NCI-H187 treated with DMSO at 0.1 percent for 48 hours (cell line): ENCODE results near the gene KIAA1191.
"Not testable (repeated sequence)": the region's sequence is repeated elsewhere in the genome, so short reads cannot be mapped to it uniquely, and the experiment has no call there.

Experiments used
- DNase-seq: peaks from one replicate; lab custom pipeline; 2025; lab: John Stamatoyannopoulos, UW

KIAA1191 gene, protein sequence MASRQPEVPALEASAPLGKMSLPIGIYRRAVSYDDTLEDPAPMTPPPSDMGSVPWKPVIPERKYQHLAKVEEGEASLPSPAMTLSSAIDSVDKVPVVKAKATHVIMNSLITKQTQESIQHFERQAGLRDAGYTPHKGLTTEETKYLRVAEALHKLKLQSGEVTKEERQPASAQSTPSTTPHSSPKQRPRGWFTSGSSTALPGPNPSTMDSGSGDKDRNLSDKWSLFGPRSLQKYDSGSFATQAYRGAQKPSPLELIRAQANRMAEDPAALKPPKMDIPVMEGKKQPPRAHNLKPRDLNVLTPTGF

GRCh38 chr5:176361437-176362232, at the start of gene KIAA1191:
TSS of gene KIAA1191 (minus strand) at chr5:176361764. CDS start at chr5:176359508, 2,256 bp downstream.
- DNase-seq = peak; percentile 8

DNA sequence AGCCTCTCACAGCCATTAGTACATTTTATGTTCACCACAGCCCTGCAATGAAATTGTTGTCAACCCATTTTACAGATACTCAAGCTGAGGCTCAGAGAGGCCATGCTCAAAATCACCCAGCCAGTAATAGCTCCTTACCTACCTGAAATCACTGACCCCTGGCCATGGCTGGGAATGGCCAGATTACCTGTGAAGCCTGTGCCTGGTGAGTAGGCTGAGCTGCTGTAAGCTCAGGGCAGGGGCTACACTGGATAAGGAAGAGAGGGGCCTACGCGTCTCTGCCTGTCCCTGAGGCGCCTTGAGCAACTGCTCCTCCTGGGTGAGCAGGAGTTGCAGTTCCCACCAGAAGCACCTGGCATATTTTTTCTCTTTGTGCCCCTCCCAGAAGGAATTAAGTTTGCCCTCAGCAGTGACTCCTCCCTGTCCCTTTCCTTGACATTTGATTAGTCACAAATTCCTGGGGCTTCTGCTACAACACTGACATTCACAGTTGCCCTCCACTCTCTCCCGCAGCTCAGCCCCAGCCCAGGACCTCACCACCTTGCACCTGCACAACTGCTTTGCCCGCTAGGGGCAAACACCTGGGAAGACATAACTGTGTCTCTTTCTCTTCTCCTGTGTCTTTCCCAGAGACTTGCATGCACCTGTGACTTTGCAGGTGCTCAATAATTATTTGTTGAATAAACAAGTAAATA, 49.1 kb upstream of the KIAA1191 start:
- DNase-seq = no peak

DNA sequence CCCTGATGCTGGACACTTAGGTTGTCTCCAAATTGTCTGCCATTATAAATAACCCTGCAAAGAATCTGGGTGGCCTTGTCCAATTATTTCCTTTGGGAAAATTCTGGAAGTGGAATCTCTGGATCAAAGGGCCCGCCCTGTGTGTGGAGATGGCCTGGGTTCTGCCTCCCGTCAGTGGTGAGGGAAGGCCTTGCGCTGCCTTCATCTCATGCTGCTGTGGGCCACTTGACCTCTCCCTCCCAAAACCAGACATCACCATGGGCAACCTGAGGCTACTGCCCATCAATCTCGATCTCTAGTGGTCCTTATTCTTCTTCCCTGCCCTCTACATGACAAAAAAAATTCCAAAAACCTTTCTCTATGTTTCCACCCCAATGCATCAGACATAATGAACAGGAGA, 48.2 kb upstream of the KIAA1191 start:
- DNase-seq = no peak

DNA sequence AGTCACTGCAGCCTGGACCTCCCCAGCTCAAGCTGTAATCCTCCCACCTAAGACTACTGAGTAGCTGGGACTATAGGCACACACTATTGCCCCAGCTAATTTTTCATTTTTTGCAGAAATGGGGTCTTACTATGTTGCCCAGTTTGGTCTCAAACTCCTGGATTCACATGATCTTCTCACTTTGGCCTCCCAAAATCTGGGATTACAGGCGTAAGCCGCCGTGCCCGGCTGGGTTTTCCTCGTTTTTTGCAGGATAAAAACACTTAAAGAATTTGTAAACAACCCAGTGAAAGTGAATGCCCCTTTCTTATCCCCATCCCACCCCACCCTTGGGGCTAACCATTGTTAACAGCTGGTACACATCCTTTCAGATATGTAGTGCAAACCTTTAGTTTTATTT, 47.0 kb upstream of the KIAA1191 start:
- no peak for DNase-seq

- not testable (repeated sequence) for DNase-seq
Measured at GRCh38 chr5:176408252-176408573, 46.6 kb upstream of the KIAA1191 start.

DNA sequence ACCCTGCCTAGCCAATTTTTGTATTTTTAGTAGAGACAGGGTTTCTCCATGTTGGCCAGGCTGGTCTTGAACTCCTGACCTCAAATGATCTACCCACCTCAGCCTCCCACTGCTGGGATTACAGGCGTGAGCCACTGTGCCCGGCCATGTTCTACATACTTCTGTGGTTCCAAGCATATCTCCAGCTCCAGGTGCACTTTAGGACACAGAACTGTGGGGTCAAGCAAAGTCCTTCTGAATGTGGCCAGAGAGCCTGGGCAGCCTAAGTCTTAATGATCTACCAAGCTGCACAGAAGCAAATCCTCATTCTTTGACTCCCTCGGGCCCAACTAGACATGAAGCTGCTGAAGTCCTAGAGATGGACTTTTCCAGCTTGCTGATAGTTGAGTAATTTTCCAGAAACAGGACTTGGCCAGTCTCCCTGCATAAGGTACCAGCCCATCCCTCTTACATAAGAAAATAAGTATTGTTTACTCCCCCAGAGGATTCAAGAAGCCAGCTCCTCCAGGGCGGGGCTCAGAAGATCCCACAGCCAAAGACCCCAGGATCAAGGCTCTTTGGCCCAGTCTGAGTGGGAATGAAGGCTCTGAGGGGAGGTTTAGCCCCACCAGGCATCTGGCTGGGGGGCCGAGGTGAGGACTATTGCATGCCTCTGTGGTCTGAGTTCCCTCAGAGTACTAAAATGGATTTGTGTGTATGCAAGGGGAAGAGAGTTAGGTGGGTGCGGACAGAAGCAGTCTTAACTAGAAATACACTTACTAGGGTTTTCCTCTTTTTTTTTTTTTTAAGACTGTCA, 46.1 kb upstream of the KIAA1191 start:
- no peak for DNase-seq

DNA sequence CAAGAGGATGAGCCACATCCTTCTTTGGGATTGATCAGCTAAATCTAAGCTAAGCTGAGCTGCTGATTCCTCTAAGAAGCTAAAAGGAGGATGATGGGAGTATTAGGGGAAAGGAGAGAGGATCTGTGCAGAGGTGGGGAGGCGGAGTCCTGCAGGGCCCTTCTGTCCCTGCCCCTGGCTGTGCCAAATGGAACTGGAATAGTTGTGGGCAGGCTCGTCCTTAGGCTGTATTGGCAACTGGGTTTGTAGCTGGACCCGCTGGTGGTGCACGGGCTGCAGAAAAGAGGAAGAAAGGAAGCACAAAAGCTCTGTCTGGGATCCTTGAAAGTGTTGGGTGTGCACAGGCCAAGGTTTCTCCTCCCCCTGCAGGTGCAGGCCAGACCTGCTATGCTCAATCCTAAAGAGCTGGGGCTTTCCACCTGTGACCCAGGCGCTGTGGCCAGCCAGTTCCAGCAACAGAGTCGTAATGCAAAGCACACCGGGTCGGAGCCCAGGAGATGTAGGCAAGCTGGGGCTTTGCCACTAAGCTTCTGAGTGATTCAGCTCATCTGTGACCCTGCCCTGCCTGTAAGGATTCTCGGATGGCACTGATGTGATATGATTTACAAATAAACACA, 45.0 kb upstream of the KIAA1191 start:
- DNase-seq = no peak

GRCh38 chr5:176405656-176406435, 44.3 kb upstream of the KIAA1191 start:
- DNase-seq = no peak

- DNase-seq = no peak
Measured at GRCh38 chr5:176401281-176402205, 40.0 kb upstream of the KIAA1191 start.

- no peak for DNase-seq
Measured at GRCh38 chr5:176400382-176401156, 39.0 kb upstream of the KIAA1191 start.

DNA sequence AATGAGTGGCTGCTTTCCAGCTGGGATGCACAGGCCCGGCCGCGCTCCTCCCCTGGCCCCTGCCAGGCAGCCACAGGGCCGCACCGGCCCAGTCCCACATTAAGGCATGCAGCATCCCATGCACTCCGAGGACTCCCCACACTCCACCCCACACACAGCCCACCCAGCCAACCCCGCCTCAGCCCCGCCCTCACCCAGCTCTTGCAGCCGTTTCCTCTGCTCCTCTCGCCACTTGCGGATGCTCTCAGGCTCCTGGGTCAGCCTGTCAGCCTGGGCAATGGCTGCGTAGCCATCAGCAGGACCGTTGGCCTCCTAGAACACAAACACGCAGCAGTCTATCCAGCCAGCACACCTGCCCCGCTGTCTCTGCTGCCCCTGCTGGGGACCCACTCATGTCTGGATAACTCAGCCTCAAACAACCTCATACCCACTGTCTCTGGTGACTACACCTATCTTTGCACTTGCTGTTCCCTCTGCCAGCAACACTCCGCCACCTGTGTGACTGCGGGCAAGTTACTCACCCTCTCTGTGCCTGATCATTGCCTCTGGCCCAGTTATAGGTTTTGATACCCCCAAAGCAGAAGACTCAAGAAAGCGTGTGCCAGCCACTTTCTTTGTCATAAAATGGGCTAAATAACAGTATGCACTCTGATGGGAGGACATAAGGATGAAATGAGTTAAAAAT, 36.3 kb upstream of the KIAA1191 start:
- no peak for DNase-seq

DNA sequence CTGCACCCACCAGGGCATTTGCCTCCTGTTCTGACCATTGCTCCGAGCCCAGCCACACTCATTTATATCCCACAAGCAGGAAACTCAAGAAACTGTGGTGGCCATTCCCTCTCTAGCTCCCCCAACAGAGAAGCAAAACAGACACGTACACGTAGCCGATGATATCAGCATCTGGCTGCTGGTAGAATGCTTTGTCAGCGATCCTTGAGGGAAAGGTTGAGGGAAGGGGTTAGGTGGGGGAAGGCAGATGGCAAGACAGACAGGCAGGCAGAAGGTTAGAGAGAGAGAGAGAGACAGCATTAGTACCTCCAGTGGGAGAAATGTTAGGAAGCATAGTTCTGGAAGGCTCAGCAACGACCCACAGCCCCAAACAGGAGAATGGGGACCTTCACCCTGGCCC, 34.8 kb upstream of the KIAA1191 start:
- DNase-seq = no peak

- no peak for DNase-seq
Measured at GRCh38 chr5:176394881-176395675, 33.5 kb upstream of the KIAA1191 start.

DNA sequence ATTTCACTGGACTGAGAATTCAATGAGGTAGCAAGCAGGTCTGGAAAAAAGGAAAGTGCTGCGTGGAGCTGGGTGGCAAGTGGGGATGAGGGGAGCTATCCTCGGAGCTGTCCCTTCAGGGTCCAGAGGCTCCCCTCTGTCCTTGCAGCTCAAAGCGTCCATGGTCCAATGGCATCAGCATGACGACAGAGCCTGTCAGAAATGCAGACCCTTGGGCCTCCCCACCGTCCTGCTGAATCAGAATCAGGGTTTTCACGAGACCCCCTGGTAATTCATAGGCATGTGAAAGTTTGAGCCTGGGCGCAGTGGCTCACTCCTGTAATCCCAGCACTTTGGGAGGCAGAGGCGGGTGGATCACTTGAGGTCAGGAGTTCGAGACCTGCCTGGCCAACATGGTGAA, 32.5 kb upstream of the KIAA1191 start:
- DNase-seq = no peak

DNA sequence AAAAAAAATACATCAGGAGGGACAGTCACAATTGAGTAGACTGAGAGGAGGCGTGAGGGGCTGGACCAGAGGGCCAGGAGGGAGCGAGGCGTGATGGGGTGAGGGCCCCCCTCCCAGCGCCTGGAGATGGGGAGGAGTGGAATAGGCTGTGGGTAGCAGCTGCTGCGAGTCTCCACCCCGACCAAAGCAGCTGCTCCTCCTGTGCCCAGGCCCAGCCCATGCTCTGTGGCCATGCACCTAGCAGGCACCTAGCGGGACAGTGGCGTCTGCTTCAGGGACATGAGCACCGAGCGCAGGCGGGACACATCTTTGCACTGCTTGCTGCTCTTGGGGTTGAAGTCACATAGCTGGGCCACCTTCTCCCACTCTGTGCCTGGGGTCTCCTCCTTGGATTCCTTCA, 31.0 kb upstream of the KIAA1191 start:
- DNase-seq = no peak

GRCh38 chr5:176391999-176392398, 30.4 kb upstream of the KIAA1191 start:
- no peak for DNase-seq

DNA sequence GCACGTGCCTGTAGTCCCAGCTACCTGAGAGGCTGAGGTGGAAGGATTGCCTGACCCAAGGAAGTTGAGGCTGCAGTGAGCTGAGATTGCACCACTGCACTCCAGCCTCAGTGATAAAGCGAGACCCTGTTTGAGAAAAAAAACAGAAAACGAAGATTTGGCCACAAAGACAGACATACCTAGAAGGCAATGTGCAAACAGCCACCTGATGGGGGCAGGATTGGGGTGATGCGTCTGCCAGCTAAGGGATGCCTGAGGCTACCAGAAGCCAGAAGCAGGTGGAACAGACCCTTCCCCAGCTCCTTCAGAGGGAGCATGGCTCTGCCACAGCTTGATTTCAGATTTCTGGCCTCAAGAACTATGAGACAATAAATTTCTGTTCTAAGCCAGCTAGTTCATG, 29.9 kb upstream of the KIAA1191 start:
- no peak for DNase-seq
